NT2/D1 (cell line): ENCODE data around the gene FKBP5.

Source experiments
- DNase-seq: peaks from one replicate; pipeline ENCODE4 v3.0.0-alpha.2; 2011; ENCODE audit warnings: low read depth, low spot score
- H3K27me3 ChIP-seq: 2 replicates; pipeline ENCODE4 v1.6.0; 2011; ENCODE audit warnings: mild to moderate bottlenecking; ENCODE audit not compliant: insufficient read length, insufficient read depth
- H3K36me3 ChIP-seq: 2 replicates; pipeline ENCODE4 v1.6.1; 2011; ENCODE audit warnings: mild to moderate bottlenecking, low read length, mixed read lengths; ENCODE audit not compliant: insufficient read depth, insufficient read length
- H3K4me1 ChIP-seq: 2 replicates; pipeline ENCODE4 v1.5.1; 2011; ENCODE audit not compliant: insufficient read depth, insufficient read length
- H3K4me3 ChIP-seq: 2 replicates; pipeline ENCODE4 v1.5.1; 2011; ENCODE audit warnings: low read depth; ENCODE audit not compliant: insufficient read length
- H3K9ac ChIP-seq: 2 replicates; pipeline ENCODE4 v1.6.0; 2011; ENCODE audit warnings: low read depth; ENCODE audit not compliant: insufficient read length
- H3K9me3 ChIP-seq: 2 replicates; pipeline ENCODE4 v1.5.1; 2011; ENCODE audit warnings: mild to moderate bottlenecking, low read length; ENCODE audit not compliant: insufficient read depth
- SUZ12 ChIP-seq: IDR thresholded peaks from 2 replicates; pipeline ENCODE4 v1.6.1; 2011; ENCODE audit not compliant: insufficient read length, insufficient read depth; ENCODE audit errors: extremely low read depth
- YY1 ChIP-seq: IDR thresholded peaks from 2 replicates; pipeline ENCODE4 v1.6.1; 2011; ENCODE audit not compliant: insufficient read length, insufficient read depth
- ZNF274 ChIP-seq: IDR thresholded peaks from 2 replicates; pipeline ENCODE4 v1.6.1; 2011; ENCODE audit warnings: mild to moderate bottlenecking, low read depth, low read length

The FKBP5 gene

GRCh38 chr6:35727231-35727934 lies 38.7 kb upstream of the FKBP5 start:
- TF ChIP-seq YY1: no peak
- no peak for TF ChIP-seq ZNF274
- TF ChIP-seq SUZ12: no peak
- no peaks in the 10 kb centered on the region for H3K9me3 ChIP-seq
- H3K36me3 ChIP-seq: no peaks in the 10 kb centered on the region
- peaks cover 5% of the 10 kb centered on the region for H3K4me1 ChIP-seq
- H3K4me3 ChIP-seq: peak overlapping the region; percentile 74
- no peaks in the 10 kb centered on the region for H3K27me3 ChIP-seq
- DNase-seq: no peak
- peak overlapping the region; percentile 87 for H3K9ac ChIP-seq

DNA sequence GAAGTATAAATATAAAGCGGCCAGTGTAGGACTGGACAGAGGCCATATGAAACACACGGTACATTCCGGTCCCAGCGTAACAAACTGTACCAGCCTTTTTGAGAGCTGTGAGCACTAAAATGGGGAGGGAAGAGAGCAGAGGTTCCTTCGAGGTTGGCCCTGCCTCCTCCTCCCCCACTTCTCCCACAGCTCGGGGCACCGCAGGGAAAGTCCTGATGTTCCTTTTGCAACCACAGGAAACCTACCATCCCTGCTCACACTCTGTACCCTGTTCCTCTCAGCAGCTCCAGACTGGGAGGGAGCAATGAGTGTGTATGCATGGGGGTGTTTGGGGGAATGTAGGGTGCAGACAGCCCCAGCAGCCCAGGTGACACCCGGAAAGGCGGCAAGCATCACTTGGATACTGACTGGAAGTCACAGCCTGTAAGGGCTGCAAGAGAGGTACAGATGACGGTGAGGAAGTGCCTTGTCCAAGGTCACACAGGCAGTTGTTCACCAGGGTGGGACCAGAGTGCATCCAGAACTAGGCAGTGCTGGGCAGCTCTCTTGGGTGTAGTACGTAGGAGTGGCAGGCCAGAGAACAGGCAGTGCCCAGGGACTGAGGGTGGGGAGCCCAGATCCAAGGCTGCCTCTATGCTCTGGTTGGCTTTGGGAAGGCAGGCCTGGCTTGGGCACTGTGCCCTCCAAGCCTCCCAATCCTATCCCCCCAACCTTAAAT lies 37.2 kb upstream of the FKBP5 start:
- H3K9me3 ChIP-seq: no peaks in the 10 kb centered on the region
- DNase-seq: no peak

GRCh38 chr6:35725081-35725708 lies 36.5 kb upstream of the FKBP5 start:
- Histone ChIP-seq H3K4me1 (peaks cover 5% of the 10 kb centered on the region), H3K36me3 (no peaks in the 10 kb centered on the region), H3K27me3 (no peaks in the 10 kb centered on the region), H3K9me3 (no peaks in the 10 kb centered on the region), H3K9ac (no peak overlapping the region), H3K4me3 (no peak overlapping the region)
- no peak for TF ChIP-seq YY1
- TF ChIP-seq ZNF274: no peak
- no peak for TF ChIP-seq SUZ12
- no peak for DNase-seq

More for the DNA sequence above, 37.2 kb upstream of the FKBP5 start:
- H3K27me3 ChIP-seq: no peaks in the 10 kb centered on the region
- no peak overlapping the region for H3K4me3 ChIP-seq
- TF ChIP-seq ZNF274 (no peak), SUZ12 (no peak), YY1 (no peak)
- H3K36me3 ChIP-seq: no peaks in the 10 kb centered on the region
- peak overlapping the region; percentile 45 for H3K9ac ChIP-seq
- H3K4me1 ChIP-seq: peaks cover 5% of the 10 kb centered on the region

GRCh38 chr6:35724471-35724870 lies 35.8 kb upstream of the FKBP5 start:
- no peak overlapping the region for H3K4me3 ChIP-seq
- DNase-seq: no peak
- no peak overlapping the region for H3K9ac ChIP-seq
- TF ChIP-seq SUZ12 (no peak), YY1 (no peak), ZNF274 (no peak)
- peaks cover 5% of the 10 kb centered on the region for H3K4me1 ChIP-seq
- H3K27me3 ChIP-seq: no peaks in the 10 kb centered on the region
- H3K9me3 ChIP-seq: no peaks in the 10 kb centered on the region
- no peaks in the 10 kb centered on the region for H3K36me3 ChIP-seq

DNA sequence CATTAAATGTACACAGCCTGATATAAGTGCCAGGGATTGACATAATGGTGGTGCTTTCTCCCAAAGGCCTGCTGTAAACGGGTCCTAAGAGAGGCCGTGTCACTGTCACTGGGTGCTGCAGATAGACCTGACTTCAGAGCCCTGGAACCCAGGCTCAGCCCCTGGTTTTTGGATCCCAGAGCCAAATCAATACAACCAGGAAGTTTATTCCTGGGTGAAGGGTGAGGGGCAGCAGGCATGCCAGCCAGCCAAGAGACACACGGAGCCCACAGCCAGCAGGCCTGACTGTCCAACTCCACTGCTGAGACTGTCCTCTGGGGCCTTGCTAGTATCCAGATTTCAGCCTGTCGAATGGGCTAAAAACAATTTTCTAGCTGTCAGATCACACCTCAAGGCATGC lies 35.3 kb upstream of the FKBP5 start:
- Histone ChIP-seq H3K9ac (no peak overlapping the region), H3K9me3 (no peaks in the 10 kb centered on the region), H3K4me1 (peaks cover 5% of the 10 kb centered on the region), H3K4me3 (no peak overlapping the region), H3K27me3 (no peaks in the 10 kb centered on the region), H3K36me3 (no peaks in the 10 kb centered on the region)
- no peak for DNase-seq
- no peak for TF ChIP-seq SUZ12
- no peak for TF ChIP-seq ZNF274
- TF ChIP-seq YY1: no peak

GRCh38 chr6:35723587-35723986 lies 34.9 kb upstream of the FKBP5 start:
- no peaks in the 10 kb centered on the region for H3K9me3 ChIP-seq
- no peak overlapping the region for H3K4me3 ChIP-seq
- no peaks in the 10 kb centered on the region for H3K27me3 ChIP-seq
- no peak overlapping the region for H3K9ac ChIP-seq
- TF ChIP-seq SUZ12 (no peak), ZNF274 (no peak), YY1 (no peak)
- no peak for DNase-seq
- H3K4me1 ChIP-seq: peaks cover 5% of the 10 kb centered on the region
- H3K36me3 ChIP-seq: no peaks in the 10 kb centered on the region
